ENCODE data around the gene FXYD4. TPM values are rescaled to one million over a fixed set of nuclear protein-coding genes. Genes with fewer than 3 reads are reported as not detected.
A peak's percentile ranks its signal among the peaks of the same experiment; 100 is the strongest.

The FXYD4 gene
- total RNA-seq, 1 donor from 2014 or later, result not detected

DNA sequence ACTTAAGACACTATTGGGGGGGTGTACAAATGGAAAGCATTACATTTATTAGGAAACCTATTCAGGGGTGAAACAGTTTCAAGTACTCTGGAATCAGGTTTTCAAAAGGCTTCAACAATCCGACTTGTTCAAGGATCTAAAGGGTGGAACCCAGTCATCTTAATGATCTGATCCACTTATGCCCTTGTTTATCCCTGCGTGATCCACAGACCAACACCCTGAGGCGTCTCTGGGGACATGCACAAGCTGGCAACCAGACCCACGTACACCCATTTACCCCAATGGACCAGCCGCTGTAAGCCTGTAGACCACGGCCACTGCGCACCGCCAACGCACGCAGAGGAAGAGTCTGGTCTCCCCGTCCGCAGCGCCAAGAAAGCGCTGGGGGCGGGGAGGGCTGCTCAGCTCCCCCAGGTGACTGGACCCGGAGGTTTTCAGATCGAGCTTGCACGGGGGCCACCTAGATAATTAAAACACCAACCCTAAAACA is 24.2 kb downstream of the FXYD4 start:
- no peak for DNase-seq (ENCODE audit: low read depth)
- peak overlapping the region; percentile 71 for H3K4me3 ChIP-seq (ENCODE audit: low read depth, low read length)
- TF ChIP-seq, protein P1, sequence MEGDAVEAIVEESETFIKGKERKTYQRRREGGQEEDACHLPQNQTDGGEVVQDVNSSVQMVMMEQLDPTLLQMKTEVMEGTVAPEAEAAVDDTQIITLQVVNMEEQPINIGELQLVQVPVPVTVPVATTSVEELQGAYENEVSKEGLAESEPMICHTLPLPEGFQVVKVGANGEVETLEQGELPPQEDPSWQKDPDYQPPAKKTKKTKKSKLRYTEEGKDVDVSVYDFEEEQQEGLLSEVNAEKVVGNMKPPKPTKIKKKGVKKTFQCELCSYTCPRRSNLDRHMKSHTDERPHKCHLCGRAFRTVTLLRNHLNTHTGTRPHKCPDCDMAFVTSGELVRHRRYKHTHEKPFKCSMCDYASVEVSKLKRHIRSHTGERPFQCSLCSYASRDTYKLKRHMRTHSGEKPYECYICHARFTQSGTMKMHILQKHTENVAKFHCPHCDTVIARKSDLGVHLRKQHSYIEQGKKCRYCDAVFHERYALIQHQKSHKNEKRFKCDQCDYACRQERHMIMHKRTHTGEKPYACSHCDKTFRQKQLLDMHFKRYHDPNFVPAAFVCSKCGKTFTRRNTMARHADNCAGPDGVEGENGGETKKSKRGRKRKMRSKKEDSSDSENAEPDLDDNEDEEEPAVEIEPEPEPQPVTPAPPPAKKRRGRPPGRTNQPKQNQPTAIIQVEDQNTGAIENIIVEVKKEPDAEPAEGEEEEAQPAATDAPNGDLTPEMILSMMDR (conservative IDR thresholded peaks at IDR 0.05; ENCODE audit: low read depth, low read length), result no peak

DNA sequence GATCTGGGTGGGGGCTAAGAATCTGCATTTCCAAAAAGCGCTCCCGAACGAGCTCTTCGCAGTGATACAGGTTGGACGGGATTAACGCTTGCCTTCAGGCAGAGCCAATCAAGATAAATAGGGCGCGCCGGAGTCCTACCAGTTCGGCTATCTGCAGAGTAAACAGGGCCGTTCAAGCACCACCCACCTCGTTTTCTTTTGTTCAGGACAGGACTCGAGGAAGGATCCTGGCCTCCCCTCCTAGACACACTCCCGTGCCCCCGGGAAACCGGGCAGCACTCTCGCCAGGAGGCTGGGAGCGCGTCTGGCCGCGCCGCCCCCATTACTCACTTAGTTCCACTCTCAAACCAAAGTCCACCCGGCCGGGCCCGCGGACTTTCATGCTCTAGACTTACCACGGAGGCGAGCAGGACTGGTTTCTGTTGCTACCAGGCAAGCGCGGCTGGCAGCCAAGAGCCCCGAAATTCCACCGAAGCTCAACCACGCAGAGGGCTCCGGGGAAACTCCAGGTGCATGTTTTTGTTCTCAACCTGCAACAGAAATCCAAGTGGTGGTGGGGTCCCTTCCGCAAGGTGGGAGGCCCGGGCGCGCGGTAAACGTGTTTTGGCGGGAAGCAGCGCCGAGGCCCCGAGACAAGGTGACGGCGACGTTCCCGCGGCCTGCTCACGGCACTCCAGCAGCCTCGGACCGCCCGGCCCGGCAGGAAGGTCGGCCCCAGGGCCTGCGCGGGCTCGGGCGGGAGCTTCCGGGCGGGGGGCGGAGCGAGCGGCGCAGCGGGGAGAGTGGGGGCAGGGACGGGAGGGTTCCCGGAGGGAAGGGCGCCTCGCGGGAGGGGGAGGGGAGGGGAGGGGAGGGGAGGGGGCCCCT is 24.9 kb downstream of the FXYD4 start:
- DNase-seq (ENCODE audit: low read depth), result no peak
- peak overlapping the region; percentile 71 for H3K4me3 ChIP-seq (ENCODE audit: low read depth, low read length)
- TF ChIP-seq, protein P1 (conservative IDR thresholded peaks at IDR 0.05; ENCODE audit: low read depth, low read length), result no peak

DNA sequence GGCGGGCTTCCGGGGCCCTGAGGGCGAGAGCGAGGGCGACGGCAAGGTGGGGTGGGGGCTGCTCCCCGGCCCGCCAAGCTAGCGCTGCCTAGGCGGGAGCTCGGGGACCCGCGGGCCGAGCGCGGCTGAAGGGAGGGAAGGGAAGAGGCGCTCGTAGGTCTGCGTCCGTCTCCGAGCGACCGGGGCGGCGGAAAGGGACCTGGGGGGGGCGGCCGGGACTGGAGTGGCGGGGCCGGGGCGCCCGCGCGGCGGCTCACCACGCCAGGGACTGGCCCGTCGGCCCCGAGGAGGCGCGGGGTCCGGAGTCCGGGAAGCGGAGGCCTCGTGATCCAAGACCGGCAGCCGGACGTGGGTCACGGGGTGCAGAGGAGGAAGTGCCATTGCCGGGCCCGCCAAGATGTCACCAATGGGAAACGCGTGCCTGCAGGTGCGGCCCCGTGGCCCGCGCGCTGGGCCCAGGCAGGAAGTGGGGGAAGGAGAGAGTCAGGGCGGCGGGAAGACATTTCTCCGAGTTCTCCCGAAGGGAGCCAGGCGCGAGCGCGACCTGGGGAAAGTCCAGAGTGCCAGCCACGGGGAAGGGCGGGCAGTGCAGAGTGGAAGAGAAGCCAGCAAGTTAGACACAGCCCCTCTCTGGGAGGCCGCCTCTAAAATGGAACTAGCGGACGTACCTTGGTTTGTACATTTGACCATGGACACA is 25.6 kb downstream of the FXYD4 start:
- TF ChIP-seq, protein P1 (conservative IDR thresholded peaks at IDR 0.05; ENCODE audit: low read depth, low read length), result no peak
- DNase-seq (ENCODE audit: low read depth), result no peak
- H3K4me3 ChIP-seq (ENCODE audit: low read depth, low read length), result peak overlapping the region; percentile 71

DNA sequence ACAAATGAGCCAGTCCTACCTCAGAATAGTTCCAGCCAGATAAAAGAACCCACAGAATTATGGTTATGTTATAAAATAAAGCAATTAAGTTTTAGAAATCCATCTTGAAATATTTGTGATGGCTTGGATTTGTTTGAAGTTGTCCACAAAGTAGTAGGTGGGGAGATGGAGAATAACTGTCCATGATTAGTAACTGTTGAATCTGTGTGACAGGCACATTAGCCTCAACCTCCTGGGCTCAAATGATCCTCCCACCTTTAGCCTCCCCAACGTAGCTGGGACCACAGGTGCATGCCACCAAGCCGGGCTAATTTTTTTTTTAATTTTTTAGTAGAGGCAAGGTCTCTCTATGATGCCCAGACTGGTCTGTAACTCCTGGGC is 27.5 kb downstream of the FXYD4 start:
- DNase-seq (ENCODE audit: low read depth), result no peak
- no peak overlapping the region for H3K4me3 ChIP-seq (ENCODE audit: low read depth, low read length)
- TF ChIP-seq, protein P1 (conservative IDR thresholded peaks at IDR 0.05; ENCODE audit: low read depth, low read length), result no peak

DNA sequence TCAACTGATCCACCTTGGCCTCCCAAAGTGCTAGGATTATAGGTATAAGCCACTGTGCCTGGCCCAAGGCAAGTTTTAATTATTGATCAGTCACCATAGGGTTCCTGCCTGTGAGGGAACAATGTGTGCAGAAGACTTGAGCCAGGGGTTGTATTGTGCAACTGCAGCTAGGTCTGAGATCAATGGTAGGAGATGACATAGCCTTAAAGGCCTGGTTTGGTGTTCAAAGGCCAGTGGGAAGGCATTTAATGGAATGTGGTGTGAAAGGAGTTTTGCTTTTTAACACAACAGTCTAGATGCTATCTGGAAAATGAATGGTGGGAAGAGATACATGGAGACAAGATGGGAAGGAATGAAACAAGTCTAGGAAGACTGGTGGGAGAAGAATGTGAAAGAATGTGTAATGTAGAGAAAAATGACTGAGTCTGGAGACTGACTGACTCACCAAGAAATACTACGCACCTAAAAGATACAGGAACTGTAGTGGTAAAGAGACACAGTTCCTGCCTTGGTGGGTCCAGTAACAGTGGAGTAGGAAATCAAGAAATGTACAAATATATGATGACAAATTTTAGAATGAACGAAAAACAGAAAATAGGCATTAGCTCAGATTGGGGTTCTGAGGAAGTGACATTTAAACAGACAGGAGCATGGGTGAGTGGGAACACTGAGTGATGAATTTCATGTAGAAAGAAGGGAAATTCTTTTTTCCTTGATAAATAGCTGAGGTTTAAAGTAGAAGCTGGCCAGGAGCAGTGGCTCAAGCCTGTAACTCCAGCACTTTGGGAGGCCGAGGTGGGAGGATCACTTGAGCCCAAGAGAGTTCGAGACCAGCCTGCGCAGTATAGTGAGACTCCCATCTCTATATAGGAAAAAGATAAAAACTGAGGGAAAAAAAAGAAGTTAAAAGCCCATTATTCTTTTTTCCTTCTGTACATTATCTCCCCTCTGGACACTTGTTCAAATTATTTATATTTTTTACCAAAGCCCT is 28.2 kb downstream of the FXYD4 start:
- TF ChIP-seq, protein P1 (conservative IDR thresholded peaks at IDR 0.05; ENCODE audit: low read depth, low read length), result no peak
- DNase-seq (ENCODE audit: low read depth), result no peak
- H3K4me3 ChIP-seq (ENCODE audit: low read depth, low read length), result no peak overlapping the region

DNA sequence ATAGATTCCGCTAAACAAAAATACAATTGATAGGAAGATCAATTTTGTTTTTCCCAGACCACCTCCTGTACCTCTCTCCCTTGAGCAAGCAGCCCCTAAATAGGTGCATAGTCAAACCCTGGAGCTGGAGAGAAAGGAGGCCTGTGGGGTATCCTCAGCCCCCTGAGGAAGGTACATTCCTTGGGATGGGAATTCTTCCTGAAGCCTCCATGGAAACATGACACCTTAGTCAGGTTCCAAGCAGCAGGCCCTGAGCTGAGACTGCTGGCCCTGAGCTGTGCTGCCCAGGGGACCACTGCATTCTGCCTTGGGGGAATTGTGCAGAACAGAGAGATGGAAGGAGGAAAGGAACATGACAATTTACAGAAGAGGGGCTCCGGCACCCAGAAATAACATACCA is 30.2 kb downstream of the FXYD4 start:
- TF ChIP-seq, protein P1 (conservative IDR thresholded peaks at IDR 0.05; ENCODE audit: low read depth, low read length), result no peak
- no peak overlapping the region for H3K4me3 ChIP-seq (ENCODE audit: low read depth, low read length)
- DNase-seq (ENCODE audit: low read depth), result no peak

Data from epithelial cell of proximal tubule (primary cell).